Epithelial cell of proximal tubule (primary cell): ENCODE data around the gene DOK3. TPM values are rescaled to one million over a fixed set of nuclear protein-coding genes. Genes with fewer than 3 reads are reported as not detected.

Source experiments
- DNase-seq: peaks from one replicate; pipeline ENCODE4 v3.0.0-alpha.2; 2011; ENCODE audit warnings: low read depth
- H3K4me3 ChIP-seq: 2 replicates; pipeline ENCODE4 v1.5.1; 2011; ENCODE audit warnings: low read depth, mild to moderate bottlenecking, low read length
- total RNA-seq: library from RNA; depleted of rRNA; stranded (reverse); fragments of >200 nt; gene quantifications from 2 replicates; pipeline ENCODE4 v1.2.3, GENCODE V29; 2015
- TF ChIP-seq, protein P1 (sequence below): conservative IDR thresholded peaks from 2 replicates; pipeline ENCODE4 v1.5.1; 2012; ENCODE audit warnings: low read depth, mild to moderate bottlenecking, low read length

The DOK3 gene
- total RNA-seq, 1 donor from 2014 or later = 1.5 TPM

DNA sequence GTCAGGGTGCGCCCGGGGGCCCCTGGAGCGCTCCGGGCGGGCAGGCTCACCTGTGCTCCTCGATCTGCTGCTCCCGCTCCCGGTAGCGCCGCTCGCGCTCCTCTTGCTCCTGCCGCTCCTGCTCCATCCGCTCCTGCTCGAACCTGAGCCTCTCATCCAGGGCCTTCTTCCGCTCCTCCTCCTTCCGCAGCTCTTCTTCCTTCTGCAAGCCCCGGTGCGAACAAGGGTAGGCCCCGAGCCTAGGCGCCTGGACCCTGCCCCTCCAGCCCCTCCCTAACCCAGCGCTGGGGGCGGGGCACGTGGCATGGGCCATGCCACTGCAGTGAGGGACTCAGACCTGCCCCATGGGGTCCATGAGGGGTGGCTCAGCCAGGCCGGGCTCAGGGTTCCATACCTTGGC, 42.8 kb downstream of the DOK3 start:
- TF ChIP-seq, protein P1, sequence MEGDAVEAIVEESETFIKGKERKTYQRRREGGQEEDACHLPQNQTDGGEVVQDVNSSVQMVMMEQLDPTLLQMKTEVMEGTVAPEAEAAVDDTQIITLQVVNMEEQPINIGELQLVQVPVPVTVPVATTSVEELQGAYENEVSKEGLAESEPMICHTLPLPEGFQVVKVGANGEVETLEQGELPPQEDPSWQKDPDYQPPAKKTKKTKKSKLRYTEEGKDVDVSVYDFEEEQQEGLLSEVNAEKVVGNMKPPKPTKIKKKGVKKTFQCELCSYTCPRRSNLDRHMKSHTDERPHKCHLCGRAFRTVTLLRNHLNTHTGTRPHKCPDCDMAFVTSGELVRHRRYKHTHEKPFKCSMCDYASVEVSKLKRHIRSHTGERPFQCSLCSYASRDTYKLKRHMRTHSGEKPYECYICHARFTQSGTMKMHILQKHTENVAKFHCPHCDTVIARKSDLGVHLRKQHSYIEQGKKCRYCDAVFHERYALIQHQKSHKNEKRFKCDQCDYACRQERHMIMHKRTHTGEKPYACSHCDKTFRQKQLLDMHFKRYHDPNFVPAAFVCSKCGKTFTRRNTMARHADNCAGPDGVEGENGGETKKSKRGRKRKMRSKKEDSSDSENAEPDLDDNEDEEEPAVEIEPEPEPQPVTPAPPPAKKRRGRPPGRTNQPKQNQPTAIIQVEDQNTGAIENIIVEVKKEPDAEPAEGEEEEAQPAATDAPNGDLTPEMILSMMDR = no peak
- H3K4me3 ChIP-seq = no peak overlapping the region
- no peak for DNase-seq

GRCh38 chr5:177465044-177465443, 44.6 kb downstream of the DOK3 start:
- no peak overlapping the region for H3K4me3 ChIP-seq
- TF ChIP-seq, protein P1 = no peak
- no peak for DNase-seq

GRCh38 chr5:177462021-177462670, 47.5 kb downstream of the DOK3 start:
- TF ChIP-seq, protein P1 = no peak
- no peak overlapping the region for H3K4me3 ChIP-seq
- no peak for DNase-seq

DNA sequence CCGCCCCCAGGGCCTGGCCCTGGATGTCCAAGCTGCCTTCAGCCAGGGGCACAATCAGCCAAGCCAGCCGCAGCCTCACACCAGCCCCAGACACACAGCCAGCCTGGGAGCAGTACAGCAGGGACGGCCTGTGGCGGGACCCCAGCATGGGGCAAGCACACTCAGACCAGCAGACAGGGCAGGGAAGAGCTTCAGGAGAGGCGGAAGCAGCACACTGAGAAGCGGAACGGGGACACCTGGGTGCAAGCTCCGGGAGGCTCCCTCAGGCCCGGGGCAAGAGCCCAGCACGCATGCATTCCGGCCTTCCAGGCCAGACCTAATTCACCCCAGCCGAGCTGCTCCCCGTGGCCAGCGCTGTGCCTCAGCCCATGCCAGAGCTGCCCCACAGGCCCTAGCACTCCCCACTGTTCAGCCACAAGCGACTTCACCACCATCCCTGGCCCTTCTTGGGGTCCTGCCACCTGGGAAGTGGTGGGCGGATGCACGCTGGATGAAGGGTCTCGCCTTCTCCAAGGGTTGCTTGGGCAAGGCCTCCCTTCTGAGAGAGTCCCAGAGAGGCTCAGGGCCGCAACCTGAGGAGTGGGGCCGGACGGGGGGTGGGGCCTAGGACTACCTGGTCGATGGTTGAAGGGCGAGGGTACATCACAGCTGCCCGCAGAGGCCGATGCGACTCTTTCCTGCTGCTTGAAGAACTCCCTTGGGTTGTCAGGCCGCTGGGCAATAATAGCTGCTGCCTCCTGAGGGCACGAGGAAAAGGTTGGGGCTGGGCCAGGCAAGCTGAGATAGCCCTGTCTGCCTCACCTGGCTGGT, 49.6 kb downstream of the DOK3 start:
- TF ChIP-seq, protein P1 = no peak
- DNase-seq = no peak
- H3K4me3 ChIP-seq = no peak overlapping the region

DNA sequence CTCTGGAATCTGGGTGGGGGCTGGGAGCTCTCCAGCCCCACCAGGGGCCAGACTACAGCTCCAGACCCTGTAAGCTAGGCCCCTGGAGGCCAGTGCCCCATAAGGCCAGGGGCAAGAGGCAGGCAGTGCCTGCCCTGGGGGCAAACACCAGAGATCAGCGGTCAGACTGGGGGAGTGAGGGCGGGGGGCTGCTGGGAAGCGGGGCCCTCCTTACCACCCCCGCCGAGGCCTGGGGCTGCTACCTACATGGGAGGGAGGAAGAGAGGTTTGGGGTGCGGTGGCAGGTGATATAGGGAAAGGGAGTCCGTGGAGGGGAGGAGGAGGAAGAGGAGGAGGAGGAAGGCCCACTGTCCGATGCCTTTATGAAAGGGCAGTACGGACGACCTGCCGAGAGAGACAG, 50.3 kb downstream of the DOK3 start:
- H3K4me3 ChIP-seq = no peak overlapping the region
- DNase-seq = no peak
- TF ChIP-seq, protein P1 = no peak

- TF ChIP-seq, protein P1 = no peak
- no peak for DNase-seq
- no peak overlapping the region for H3K4me3 ChIP-seq
Measured at GRCh38 chr5:177458912-177459350, 50.7 kb downstream of the DOK3 start.
